ENCODE data around the gene TANK.
"Not testable (repeated sequence)": the region's sequence is repeated elsewhere in the genome, so short reads cannot be mapped to it uniquely, and the experiment has no call there.

The TANK gene

GRCh38 chr2:161238265-161238559 is 78.0 kb downstream of the TANK start:
- TF ChIP-seq, protein P1, sequence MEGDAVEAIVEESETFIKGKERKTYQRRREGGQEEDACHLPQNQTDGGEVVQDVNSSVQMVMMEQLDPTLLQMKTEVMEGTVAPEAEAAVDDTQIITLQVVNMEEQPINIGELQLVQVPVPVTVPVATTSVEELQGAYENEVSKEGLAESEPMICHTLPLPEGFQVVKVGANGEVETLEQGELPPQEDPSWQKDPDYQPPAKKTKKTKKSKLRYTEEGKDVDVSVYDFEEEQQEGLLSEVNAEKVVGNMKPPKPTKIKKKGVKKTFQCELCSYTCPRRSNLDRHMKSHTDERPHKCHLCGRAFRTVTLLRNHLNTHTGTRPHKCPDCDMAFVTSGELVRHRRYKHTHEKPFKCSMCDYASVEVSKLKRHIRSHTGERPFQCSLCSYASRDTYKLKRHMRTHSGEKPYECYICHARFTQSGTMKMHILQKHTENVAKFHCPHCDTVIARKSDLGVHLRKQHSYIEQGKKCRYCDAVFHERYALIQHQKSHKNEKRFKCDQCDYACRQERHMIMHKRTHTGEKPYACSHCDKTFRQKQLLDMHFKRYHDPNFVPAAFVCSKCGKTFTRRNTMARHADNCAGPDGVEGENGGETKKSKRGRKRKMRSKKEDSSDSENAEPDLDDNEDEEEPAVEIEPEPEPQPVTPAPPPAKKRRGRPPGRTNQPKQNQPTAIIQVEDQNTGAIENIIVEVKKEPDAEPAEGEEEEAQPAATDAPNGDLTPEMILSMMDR (IDR thresholded peaks at IDR 0.05; ENCODE audit: low read depth, low read length), result no peak
- DNase-seq (ENCODE audit: low read depth in 2 of 2), result no peak
- peak overlapping the region; percentile 54 to 57 for H3K4me3 ChIP-seq (replicated peaks in 1 of 2; ENCODE audit: low read depth in 2 of 2, low read length in 2 of 2)

- TF ChIP-seq, protein P1 (IDR thresholded peaks at IDR 0.05; ENCODE audit: low read depth, low read length), result no peak
- peak overlapping the region; percentile 54 to 57 for H3K4me3 ChIP-seq (replicated peaks in 1 of 2; ENCODE audit: low read depth in 2 of 2, low read length in 2 of 2)
- DNase-seq (ENCODE audit: low read depth in 2 of 2), result peak; percentile 49 to 62
Observed at GRCh38 chr2:161238560-161239325, 78.5 kb downstream of the TANK start.

DNA sequence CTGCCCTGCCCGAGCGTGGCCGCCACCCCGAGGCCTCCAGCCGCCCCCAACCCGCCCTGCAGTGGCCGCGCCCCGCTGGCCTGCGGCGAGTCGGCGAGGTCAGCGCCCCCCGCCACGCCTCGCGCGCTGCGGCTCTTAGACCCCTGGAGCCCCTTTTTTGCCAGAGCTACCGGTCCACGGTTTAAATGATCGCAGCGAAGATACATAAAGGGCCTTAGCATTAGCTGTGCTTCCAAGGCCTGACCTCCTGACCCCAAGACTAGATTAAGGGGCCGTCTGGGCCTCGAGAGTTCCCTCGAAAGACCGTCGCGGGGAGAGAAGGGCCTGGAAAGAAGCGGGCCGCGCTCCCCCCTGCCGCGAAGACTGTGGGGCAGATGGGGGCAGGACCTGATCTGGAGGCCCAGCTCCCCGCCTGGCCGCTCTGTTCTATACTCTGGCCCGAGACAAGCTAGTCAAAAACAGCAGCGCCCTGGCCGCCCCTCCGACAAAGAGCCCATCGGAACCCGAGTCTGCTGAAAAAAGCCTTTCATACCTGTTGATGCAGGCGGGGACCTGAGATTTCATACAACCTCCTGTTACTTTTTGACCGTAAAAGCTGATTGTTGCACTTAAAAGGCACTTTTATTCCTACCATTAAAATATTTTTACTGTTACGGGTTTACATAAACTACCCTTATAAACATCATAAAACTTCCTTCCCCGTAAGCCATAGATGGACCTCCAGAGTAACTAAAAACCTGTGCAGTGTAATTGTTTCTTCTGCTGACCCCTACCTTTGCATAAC is 79.3 kb downstream of the TANK start:
- H3K4me3 ChIP-seq (replicated peaks in 1 of 2; ENCODE audit: low read depth in 2 of 2, low read length in 2 of 2), result peak overlapping the region in 1 of 2 donors; percentile 28
- TF ChIP-seq, protein P1 (IDR thresholded peaks at IDR 0.05; ENCODE audit: low read depth, low read length), result no peak
- no peak for DNase-seq (ENCODE audit: low read depth in 2 of 2)

- TF ChIP-seq, protein P1 (IDR thresholded peaks at IDR 0.05; ENCODE audit: low read depth, low read length), result no peak
- no peak for DNase-seq (ENCODE audit: low read depth in 2 of 2)
- no peak overlapping the region for H3K4me3 ChIP-seq (replicated peaks in 1 of 2; ENCODE audit: low read depth in 2 of 2, low read length in 2 of 2)
Observed at GRCh38 chr2:161241894-161242293, 81.7 kb downstream of the TANK start.

DNA sequence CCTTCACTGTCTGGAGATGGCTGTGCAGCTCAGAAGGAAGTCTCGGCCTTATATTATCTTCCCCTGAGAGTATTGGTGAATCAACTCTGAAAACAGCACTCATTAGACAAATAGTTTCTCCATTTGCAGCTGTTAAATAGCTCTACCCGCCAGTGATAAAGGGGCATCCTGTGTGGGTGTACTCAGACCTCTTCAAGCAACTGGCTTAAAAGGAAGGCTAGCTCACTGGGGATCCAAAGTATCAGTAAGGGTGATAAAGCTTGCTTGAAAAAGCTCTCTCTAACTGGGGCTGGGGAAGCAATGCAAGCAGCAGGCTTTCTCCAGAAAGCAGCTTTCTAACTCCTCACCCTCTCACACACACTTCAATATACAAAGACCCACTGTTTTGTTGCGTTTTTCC is 83.1 kb downstream of the TANK start:
- TF ChIP-seq, protein P1 (IDR thresholded peaks at IDR 0.05; ENCODE audit: low read depth, low read length), result no peak
- H3K4me3 ChIP-seq (replicated peaks in 1 of 2; ENCODE audit: low read depth in 2 of 2, low read length in 2 of 2), result no peak overlapping the region
- no peak for DNase-seq (ENCODE audit: low read depth in 2 of 2)

DNA sequence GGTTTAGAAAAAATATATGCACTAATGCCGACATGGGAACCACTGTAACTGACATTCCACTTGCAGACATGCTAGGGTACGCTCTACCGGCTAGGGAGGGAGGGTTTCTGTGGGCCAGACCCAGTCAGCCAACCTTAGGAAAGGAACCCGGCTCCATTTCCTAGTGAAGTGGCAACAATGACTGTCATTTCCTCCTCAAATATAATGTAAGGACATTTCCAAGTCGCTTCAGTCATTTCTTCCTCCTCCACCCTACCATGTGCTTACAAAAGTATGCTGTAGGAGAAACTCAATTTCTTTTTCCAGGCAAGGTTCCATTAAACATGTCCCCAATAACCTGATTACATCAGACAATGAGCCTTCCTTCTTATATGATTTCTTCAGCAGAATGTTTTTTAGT is 83.7 kb downstream of the TANK start:
- no peak overlapping the region for H3K4me3 ChIP-seq (replicated peaks in 1 of 2; ENCODE audit: low read depth in 2 of 2, low read length in 2 of 2)
- TF ChIP-seq, protein P1 (IDR thresholded peaks at IDR 0.05; ENCODE audit: low read depth, low read length), result no peak
- DNase-seq (ENCODE audit: low read depth in 2 of 2), result no peak

GRCh38 chr2:161244387-161245260 is 84.4 kb downstream of the TANK start:
- not testable (repeated sequence) for DNase-seq (ENCODE audit: low read depth in 2 of 2); H3K4me3 ChIP-seq (replicated peaks in 1 of 2; ENCODE audit: low read depth in 2 of 2, low read length in 2 of 2)

All from cardiac fibroblast (primary cell).